ENCODE results near the gene TAGAP. TPM values are rescaled to one million over a fixed set of nuclear protein-coding genes. Genes with fewer than 3 reads are reported as not detected.
"Not testable (repeated sequence)": the region's sequence is repeated elsewhere in the genome, so short reads cannot be mapped to it uniquely, and the experiment has no call there.

The TAGAP gene
- total RNA-seq, 1 donor from 2014 or later, result 0.41 TPM

- H3K27ac Mint-ChIP-seq (ENCODE audit: unreplicated experiment), result no peak overlapping the region
- peaks cover 23% of the 10 kb centered on the region for H3K4me1 Mint-ChIP-seq (ENCODE audit: unreplicated experiment)
Observed at GRCh38 chr6:159039885-159040258, 4.9 kb downstream of the TAGAP start.

GRCh38 chr6:159038914-159039884 is 5.6 kb downstream of the TAGAP start:
- Mint-ChIP-seq H3K36me3 (ENCODE audit: low read depth, unreplicated experiment) (no peaks in the 10 kb centered on the region), H3K4me1 (ENCODE audit: unreplicated experiment) (peaks cover 20% of the 10 kb centered on the region), H3K9me3 (ENCODE audit: unreplicated experiment) (no peaks in the 10 kb centered on the region), H3K27me3 (ENCODE audit: unreplicated experiment) (peaks cover 2% of the 10 kb centered on the region), H3K4me3 (ENCODE audit: unreplicated experiment) (no peak overlapping the region), H3K27ac (ENCODE audit: unreplicated experiment) (no peak overlapping the region)
- no peak for TF ChIP-seq CTCF (IDR thresholded peaks at IDR 0.05; ENCODE audit: unreplicated experiment)
- DNase-seq (ENCODE audit: low spot score), result no peak

More at GRCh38 chr6:159039885-159040258, 4.9 kb downstream of the TAGAP start:
- no peaks in the 10 kb centered on the region for H3K9me3 Mint-ChIP-seq (ENCODE audit: unreplicated experiment)
- no peak for TF ChIP-seq CTCF (IDR thresholded peaks at IDR 0.05; ENCODE audit: unreplicated experiment)
- no peak overlapping the region for H3K4me3 Mint-ChIP-seq (ENCODE audit: unreplicated experiment)
- DNase-seq (ENCODE audit: low spot score), result no peak
- no peaks in the 10 kb centered on the region for H3K36me3 Mint-ChIP-seq (ENCODE audit: low read depth, unreplicated experiment)
- H3K27me3 Mint-ChIP-seq (ENCODE audit: unreplicated experiment), result peaks cover 2% of the 10 kb centered on the region

GRCh38 chr6:159038318-159038717 is 6.5 kb downstream of the TAGAP start:
- not testable (repeated sequence) for H3K36me3 Mint-ChIP-seq (ENCODE audit: low read depth, unreplicated experiment); H3K27me3 Mint-ChIP-seq (ENCODE audit: unreplicated experiment); H3K9me3 Mint-ChIP-seq (ENCODE audit: unreplicated experiment); DNase-seq (ENCODE audit: low spot score); H3K4me3 Mint-ChIP-seq (ENCODE audit: unreplicated experiment); H3K27ac Mint-ChIP-seq (ENCODE audit: unreplicated experiment)
- peaks cover 20% of the 10 kb centered on the region for H3K4me1 Mint-ChIP-seq (ENCODE audit: unreplicated experiment)

GRCh38 chr6:159037756-159038290 is 7.0 kb downstream of the TAGAP start:
- no peak overlapping the region for H3K27ac Mint-ChIP-seq (ENCODE audit: unreplicated experiment)
- no peak overlapping the region for H3K4me3 Mint-ChIP-seq (ENCODE audit: unreplicated experiment)
- no peaks in the 10 kb centered on the region for H3K36me3 Mint-ChIP-seq (ENCODE audit: low read depth, unreplicated experiment)
- no peaks in the 10 kb centered on the region for H3K27me3 Mint-ChIP-seq (ENCODE audit: unreplicated experiment)
- H3K4me1 Mint-ChIP-seq (ENCODE audit: unreplicated experiment), result peaks cover 17% of the 10 kb centered on the region
- no peak for TF ChIP-seq CTCF (IDR thresholded peaks at IDR 0.05; ENCODE audit: unreplicated experiment)
- H3K9me3 Mint-ChIP-seq (ENCODE audit: unreplicated experiment), result no peaks in the 10 kb centered on the region
- DNase-seq (ENCODE audit: low spot score), result no peak

GRCh38 chr6:159036673-159037072 is 8.1 kb downstream of the TAGAP start:
- Mint-ChIP-seq H3K9me3 (ENCODE audit: unreplicated experiment) (no peaks in the 10 kb centered on the region), H3K4me1 (ENCODE audit: unreplicated experiment) (peaks cover 5% of the 10 kb centered on the region), H3K36me3 (ENCODE audit: low read depth, unreplicated experiment) (no peaks in the 10 kb centered on the region), H3K4me3 (ENCODE audit: unreplicated experiment) (no peak overlapping the region), H3K27ac (ENCODE audit: unreplicated experiment) (no peak overlapping the region), H3K27me3 (ENCODE audit: unreplicated experiment) (no peaks in the 10 kb centered on the region)
- TF ChIP-seq CTCF (IDR thresholded peaks at IDR 0.05; ENCODE audit: unreplicated experiment), result no peak
- DNase-seq (ENCODE audit: low spot score), result no peak
